Activated CD8-positive, alpha-beta T cell treated with anti-CD3 and anti-CD28 coated beads for 36 hours (primary cell): Measurements from ENCODE around the gene RRP7A. TPM values are rescaled to one million over a fixed set of nuclear protein-coding genes. Genes with fewer than 3 reads are reported as not detected.
A peak's percentile ranks its signal among the peaks of the same experiment; 100 is the strongest.

ENCODE experiments used
- ATAC-seq: fragments of 200-7000 bp; cut with Tn5 transposase; one replicate; pipeline ENCODE4 v1.10.0; 2021; ENCODE audit warnings: mild to moderate bottlenecking, moderate library complexity
- CTCF ChIA-PET: fragments of 350-600 bp; sonication (Branson Sonifier 250); formaldehyde crosslinking; loops from one replicate; lab custom pipeline; 2021; ENCODE audit warnings: antibody characterized with exemption; lab: Charles Lee
- POLR2A ChIA-PET: fragments of 350-600 bp; sonication (Branson Sonifier 250); formaldehyde crosslinking; loops from one replicate; lab custom pipeline; 2021; ENCODE audit warnings: antibody characterized with exemption; lab: Charles Lee
- DNase-seq: peaks from one replicate; pipeline ENCODE4 v3.0.0-alpha.2; 2020
- H3K27ac Mint-ChIP-seq: one replicate; pipeline ENCODE4 v1.8.0; 2021; ENCODE audit warnings: mild to moderate bottlenecking, mixed read lengths
- H3K27me3 Mint-ChIP-seq: one replicate; pipeline ENCODE4 v1.8.0; 2021; ENCODE audit warnings: mixed read lengths
- H3K36me3 Mint-ChIP-seq: one replicate; pipeline ENCODE4 v1.8.0; 2021; ENCODE audit warnings: low read depth, mixed read lengths
- H3K4me1 Mint-ChIP-seq: one replicate; pipeline ENCODE4 v1.8.0; 2021; ENCODE audit warnings: low read depth, mixed read lengths
- H3K4me3 Mint-ChIP-seq: one replicate; pipeline ENCODE4 v1.8.0; 2021; ENCODE audit warnings: mild to moderate bottlenecking, moderate library complexity, mixed read lengths
- H3K9me3 Mint-ChIP-seq: one replicate; pipeline ENCODE4 v1.8.0; 2021; ENCODE audit warnings: mixed read lengths
- CTCF ChIP-seq: fragments of 200-600 bp; IDR thresholded peaks from one replicate; pipeline ENCODE4 v1.8.0; 2022; ENCODE audit warnings: antibody characterized with exemption, mild to moderate bottlenecking
- intact Hi-C: fragments of 100-400 bp; cut with micrococcal nuclease; formaldehyde crosslinking; loops from one replicate; pipeline ENCODE4 v1.10.0; 2022
- total RNA-seq, 2 experiments: library from RNA; stranded (reverse); gene quantifications; one replicate each; pipeline ENCODE4 v1.2.3, GENCODE V29; 2021

The RRP7A gene
- total RNA-seq, 2 experiments from 2014 or later: 120 to 126 TPM

GRCh38 chr22:42473484-42474193 lies 46.0 kb downstream of the RRP7A start:
- POLR2A ChIA-PET: no interaction called here
- peak; percentile 8 for DNase-seq
- intact Hi-C loops: no loop called here

GRCh38 chr22:42472671-42473070 lies 46.9 kb downstream of the RRP7A start:
- no peaks in the 10 kb centered on the region for H3K9me3 Mint-ChIP-seq
- no peak for DNase-seq

More at GRCh38 chr22:42473484-42474193, 46.0 kb downstream of the RRP7A start:
- ATAC-seq: no peak
- no peak overlapping the region for H3K4me3 Mint-ChIP-seq
- no peaks in the 10 kb centered on the region for H3K36me3 Mint-ChIP-seq
- H3K27me3 Mint-ChIP-seq: no peaks in the 10 kb centered on the region
- CTCF ChIA-PET: interaction anchor here (0.7 to 4.2 kb wide), 8 partner anchors 10 to 161 kb away, joined by 3 to 27 read pairs (median 5); no protein-coding TSS in a partner anchor
- peak; percentile 68 for TF ChIP-seq CTCF
- H3K4me1 Mint-ChIP-seq: peaks cover 5% of the 10 kb centered on the region
- H3K9me3 Mint-ChIP-seq: no peaks in the 10 kb centered on the region
- H3K27ac Mint-ChIP-seq: no peak overlapping the region

GRCh38 chr22:42471441-42471840 lies 48.2 kb downstream of the RRP7A start:
- Mint-ChIP-seq H3K36me3 (no peaks in the 10 kb centered on the region), H3K9me3 (no peaks in the 10 kb centered on the region), H3K4me1 (no peaks in the 10 kb centered on the region), H3K4me3 (no peak overlapping the region), H3K27me3 (no peaks in the 10 kb centered on the region), H3K27ac (no peak overlapping the region)
- ChIA-PET POLR2A (no interaction called here), CTCF (interaction anchor here (0.7 to 2.3 kb wide), 2 partner anchors 11 kb away, joined by 3 to 6 read pairs; no protein-coding TSS in a partner anchor)
- ATAC-seq (no peak), DNase-seq (no peak)
- no peak for TF ChIP-seq CTCF
- intact Hi-C loops: no loop called here

More at GRCh38 chr22:42472671-42473070, 46.9 kb downstream of the RRP7A start:
- ChIA-PET POLR2A (no interaction called here), CTCF (interaction anchor here (0.8 to 4.2 kb wide), 6 partner anchors 12 to 149 kb away, joined by 3 to 27 read pairs (median 6); no protein-coding TSS in a partner anchor)
- Mint-ChIP-seq H3K27ac (no peak overlapping the region), H3K27me3 (no peaks in the 10 kb centered on the region), H3K4me3 (no peak overlapping the region), H3K36me3 (no peaks in the 10 kb centered on the region), H3K4me1 (no peaks in the 10 kb centered on the region)
- TF ChIP-seq CTCF: no peak
- ATAC-seq: no peak
- intact Hi-C loops: no loop called here

GRCh38 chr22:42470366-42471082 lies 49.1 kb downstream of the RRP7A start:
- H3K4me3 Mint-ChIP-seq: no peak overlapping the region
- no peak overlapping the region for H3K27ac Mint-ChIP-seq
- H3K36me3 Mint-ChIP-seq: no peaks in the 10 kb centered on the region
- H3K9me3 Mint-ChIP-seq: no peaks in the 10 kb centered on the region
- POLR2A ChIA-PET: interaction anchor here (0.6 kb wide), 1 partner anchor 76 kb away, joined by 3 read pairs; no protein-coding TSS in a partner anchor
- TF ChIP-seq CTCF: no peak
- CTCF ChIA-PET: interaction anchor here (1.1 kb wide), 1 partner anchor 10 kb away, joined by 3 read pairs; no protein-coding TSS in a partner anchor
- DNase-seq (no peak), ATAC-seq (no peak)
- H3K27me3 Mint-ChIP-seq: no peaks in the 10 kb centered on the region
- intact Hi-C loops: no loop called here
- H3K4me1 Mint-ChIP-seq: no peaks in the 10 kb centered on the region
